Measurements from ENCODE around the gene ZXDC.

Gene ZXDC

DNA sequence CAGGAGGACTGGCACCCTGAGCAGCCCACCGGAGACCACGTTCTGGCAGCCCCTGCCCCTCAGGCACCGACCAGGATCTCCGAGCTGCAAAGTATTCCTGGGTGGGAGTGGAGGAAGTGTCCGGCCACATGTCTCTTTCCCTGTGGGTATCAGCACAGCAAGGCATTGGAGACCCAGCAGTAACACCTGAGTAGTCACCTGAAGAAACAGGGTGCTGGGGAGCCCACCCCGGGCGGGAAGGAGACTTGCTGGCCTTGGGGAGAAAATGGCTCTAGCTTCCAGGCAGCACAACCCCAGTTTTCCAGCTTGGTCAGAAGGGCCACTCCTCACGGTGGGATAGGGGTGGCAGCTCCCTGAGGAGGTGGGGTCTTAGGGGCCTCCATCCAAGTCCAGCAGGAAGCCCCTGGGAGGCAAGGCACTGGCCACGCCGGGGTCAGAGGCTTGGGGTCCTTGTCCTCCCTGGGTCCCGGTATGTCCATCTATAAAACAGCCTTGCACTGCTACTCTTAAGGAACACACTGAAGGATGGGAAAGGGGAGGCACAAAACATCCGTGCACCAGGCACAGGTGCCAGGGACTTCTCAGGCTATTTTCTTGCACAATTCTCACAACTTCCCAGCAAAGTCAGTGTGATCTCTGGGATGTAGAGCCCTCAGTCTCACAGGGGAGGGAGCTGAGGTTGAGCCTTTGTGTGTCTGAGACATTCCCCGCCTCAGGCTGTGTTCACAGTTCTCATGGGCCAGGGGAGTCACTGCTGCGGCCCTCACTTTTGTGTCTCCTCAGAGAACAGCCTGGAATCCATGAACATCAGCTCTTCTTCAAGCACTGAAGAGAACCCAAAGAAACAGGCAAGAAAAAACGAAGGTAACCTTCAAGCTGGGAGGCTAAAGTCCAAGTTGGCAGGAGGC, 69.0 kb downstream of the ZXDC start:
- 84 to 87% methylated on average over 15 of the region's 15 CpGs for WGBS, 2 experiments
- Histone ChIP-seq H3K36me3 (ENCODE audit: control insufficient read depth, insufficient read depth, low read length) (no peaks in the 10 kb centered on the region), H3K4me3 (ENCODE audit: insufficient read depth, low read depth, low read length) (no peak overlapping the region), H3K27ac (ENCODE audit: insufficient read depth, low read depth, low read length, poor library complexity, severe bottlenecking) (no peak overlapping the region), H3K9me3 (ENCODE audit: control insufficient read depth, low read length) (no peaks in the 10 kb centered on the region), H3K27me3 (ENCODE audit: control insufficient read depth, insufficient read depth, low read length, poor library complexity, severe bottlenecking) (no peaks in the 10 kb centered on the region), H3K4me1 (ENCODE audit: control insufficient read depth, insufficient read depth, low read length) (peaks cover 4% of the 10 kb centered on the region)

DNA sequence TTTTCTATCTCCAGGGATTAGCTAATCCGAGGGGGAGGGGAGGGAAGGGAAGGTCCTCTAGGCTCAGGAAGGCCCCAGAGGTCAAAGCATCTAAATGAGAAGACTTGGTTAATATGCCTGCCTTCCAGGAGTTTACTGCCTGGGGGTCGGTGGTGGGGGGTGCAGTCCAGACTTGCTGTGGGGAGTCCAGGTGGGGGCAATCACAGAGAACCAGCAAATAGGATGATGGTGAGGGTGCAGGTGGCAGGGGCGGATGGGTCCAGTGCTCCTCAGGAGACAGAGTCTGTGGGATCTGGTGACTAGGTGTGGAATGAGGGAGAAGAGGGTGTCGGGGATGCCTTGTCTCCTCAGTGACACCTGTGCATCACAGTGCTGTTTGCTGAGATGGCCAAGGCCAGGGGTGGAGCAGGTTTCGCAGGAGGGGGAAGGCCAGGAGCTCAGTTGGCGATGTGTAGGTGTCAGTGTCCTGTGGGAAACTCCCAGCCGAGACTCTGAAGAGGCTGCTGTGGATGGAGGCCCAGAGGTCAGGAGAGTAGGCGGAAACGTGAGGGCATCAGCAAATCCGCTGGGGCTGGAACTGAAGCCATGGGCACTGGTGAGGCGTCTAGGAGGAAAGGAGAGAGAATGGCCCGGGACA, 72.9 kb downstream of the ZXDC start:
- H3K36me3 ChIP-seq (ENCODE audit: control insufficient read depth, insufficient read depth, low read length) = no peaks in the 10 kb centered on the region
- H3K4me1 ChIP-seq (ENCODE audit: control insufficient read depth, insufficient read depth, low read length) = no peaks in the 10 kb centered on the region
- 92% methylated on average over 12 of the region's 12 CpGs for WGBS, 2 experiments
- H3K27me3 ChIP-seq (ENCODE audit: control insufficient read depth, insufficient read depth, low read length, poor library complexity, severe bottlenecking) = no peaks in the 10 kb centered on the region
- H3K4me3 ChIP-seq (ENCODE audit: insufficient read depth, low read depth, low read length) = no peak overlapping the region
- H3K27ac ChIP-seq (ENCODE audit: insufficient read depth, low read depth, low read length, poor library complexity, severe bottlenecking) = no peak overlapping the region
- no peaks in the 10 kb centered on the region for H3K9me3 ChIP-seq (ENCODE audit: control insufficient read depth, low read length)

- H3K27ac ChIP-seq (ENCODE audit: insufficient read depth, low read depth, low read length, poor library complexity, severe bottlenecking) = no peak overlapping the region
- WGBS, 2 experiments = 84 to 88% methylated on average over 6 of the region's 6 CpGs
- no peaks in the 10 kb centered on the region for H3K4me1 ChIP-seq (ENCODE audit: control insufficient read depth, insufficient read depth, low read length)
- no peak overlapping the region for H3K4me3 ChIP-seq (ENCODE audit: insufficient read depth, low read depth, low read length)
- no peaks in the 10 kb centered on the region for H3K9me3 ChIP-seq (ENCODE audit: control insufficient read depth, low read length)
- H3K27me3 ChIP-seq (ENCODE audit: control insufficient read depth, insufficient read depth, low read length, poor library complexity, severe bottlenecking) = no peaks in the 10 kb centered on the region
- H3K36me3 ChIP-seq (ENCODE audit: control insufficient read depth, insufficient read depth, low read length) = no peaks in the 10 kb centered on the region
Observed at GRCh38 chr3:126402178-126402577, 73.5 kb downstream of the ZXDC start.

DNA sequence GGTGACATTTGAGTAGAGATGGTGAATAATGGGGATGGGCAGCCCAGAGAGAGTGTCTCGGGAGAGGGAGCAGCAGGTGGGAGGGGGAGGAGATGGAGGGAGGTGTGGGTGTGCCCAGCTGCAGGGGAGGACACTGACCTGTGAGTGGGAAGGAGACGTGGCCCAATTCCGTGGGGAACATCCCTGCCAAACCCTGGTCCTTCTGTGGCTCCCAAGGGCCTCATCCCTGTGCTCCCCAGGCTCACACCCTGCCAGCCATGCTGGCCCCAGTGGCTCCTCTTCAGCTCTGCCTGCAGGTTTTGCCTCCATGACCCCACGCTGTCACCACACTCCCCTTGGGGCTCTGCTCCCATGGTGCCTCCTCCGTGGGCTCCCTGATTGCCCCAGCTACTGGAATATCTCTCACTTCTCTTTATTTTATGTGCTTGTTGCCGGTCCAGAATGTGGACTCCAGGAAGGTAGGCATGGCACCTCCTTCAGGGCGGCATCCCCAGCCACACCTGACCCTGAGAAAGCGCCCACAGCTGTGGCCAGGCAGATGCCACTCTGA, 74.0 kb downstream of the ZXDC start:
- no peaks in the 10 kb centered on the region for H3K9me3 ChIP-seq (ENCODE audit: control insufficient read depth, low read length)
- H3K27me3 ChIP-seq (ENCODE audit: control insufficient read depth, insufficient read depth, low read length, poor library complexity, severe bottlenecking) = no peaks in the 10 kb centered on the region
- H3K4me1 ChIP-seq (ENCODE audit: control insufficient read depth, insufficient read depth, low read length) = no peaks in the 10 kb centered on the region
- 80% methylated on average over 8 of the region's 8 CpGs for WGBS, 2 experiments
- H3K27ac ChIP-seq (ENCODE audit: insufficient read depth, low read depth, low read length, poor library complexity, severe bottlenecking) = no peak overlapping the region
- H3K4me3 ChIP-seq (ENCODE audit: insufficient read depth, low read depth, low read length) = no peak overlapping the region
- no peaks in the 10 kb centered on the region for H3K36me3 ChIP-seq (ENCODE audit: control insufficient read depth, insufficient read depth, low read length)

- no peak overlapping the region for H3K27ac ChIP-seq (ENCODE audit: insufficient read depth, low read depth, low read length, poor library complexity, severe bottlenecking)
- 91 to 97% methylated on average over 4 of the region's 4 CpGs for WGBS, 2 experiments
- H3K36me3 ChIP-seq (ENCODE audit: control insufficient read depth, insufficient read depth, low read length) = no peaks in the 10 kb centered on the region
Observed at GRCh38 chr3:126399756-126400155, 75.9 kb downstream of the ZXDC start.

DNA sequence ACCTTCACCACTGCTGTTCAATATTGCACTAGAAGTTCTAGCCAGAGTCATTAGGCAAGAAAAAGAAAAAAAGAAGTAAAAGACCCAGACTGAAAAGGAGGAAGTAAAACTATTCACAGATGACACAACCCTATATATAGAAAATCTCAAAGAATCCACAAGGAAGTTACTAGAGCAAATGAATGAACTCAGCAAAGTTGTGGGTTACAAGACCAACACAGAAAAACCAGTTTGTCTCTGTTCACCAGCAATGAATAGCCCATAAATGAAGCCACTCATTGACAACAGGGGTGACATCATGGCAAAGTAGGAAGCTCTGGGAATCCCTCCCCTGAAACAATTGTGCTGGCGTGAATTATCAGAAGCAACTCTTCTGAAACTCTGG, 76.3 kb downstream of the ZXDC start:
- 91 to 100% methylated on average over 1 of the region's 1 CpG for WGBS, 2 experiments
- no peaks in the 10 kb centered on the region for H3K9me3 ChIP-seq (ENCODE audit: control insufficient read depth, low read length)

More at GRCh38 chr3:126399756-126400155, 75.9 kb downstream of the ZXDC start:
- no peaks in the 10 kb centered on the region for H3K9me3 ChIP-seq (ENCODE audit: control insufficient read depth, low read length)
- peaks cover 11% of the 10 kb centered on the region for H3K27me3 ChIP-seq (ENCODE audit: control insufficient read depth, insufficient read depth, low read length, poor library complexity, severe bottlenecking)
- peaks cover 8% of the 10 kb centered on the region for H3K4me1 ChIP-seq (ENCODE audit: control insufficient read depth, insufficient read depth, low read length)
- no peak overlapping the region for H3K4me3 ChIP-seq (ENCODE audit: insufficient read depth, low read depth, low read length)

GRCh38 chr3:126398423-126399350, 77.0 kb downstream of the ZXDC start:
- WGBS, 2 experiments = 87 to 88% methylated on average over 14 of the region's 14 CpGs
- peaks cover 21% of the 10 kb centered on the region for H3K27me3 ChIP-seq (ENCODE audit: control insufficient read depth, insufficient read depth, low read length, poor library complexity, severe bottlenecking)
- no peaks in the 10 kb centered on the region for H3K9me3 ChIP-seq (ENCODE audit: control insufficient read depth, low read length)
- no peak overlapping the region for H3K4me3 ChIP-seq (ENCODE audit: insufficient read depth, low read depth, low read length)
- H3K36me3 ChIP-seq (ENCODE audit: control insufficient read depth, insufficient read depth, low read length) = no peaks in the 10 kb centered on the region
- H3K4me1 ChIP-seq (ENCODE audit: control insufficient read depth, insufficient read depth, low read length) = peaks cover 11% of the 10 kb centered on the region
- no peak overlapping the region for H3K27ac ChIP-seq (ENCODE audit: insufficient read depth, low read depth, low read length, poor library complexity, severe bottlenecking)

More for the DNA sequence above, 76.3 kb downstream of the ZXDC start:
- H3K36me3 ChIP-seq (ENCODE audit: control insufficient read depth, insufficient read depth, low read length) = no peaks in the 10 kb centered on the region
- H3K4me1 ChIP-seq (ENCODE audit: control insufficient read depth, insufficient read depth, low read length) = peaks cover 10% of the 10 kb centered on the region
- H3K27me3 ChIP-seq (ENCODE audit: control insufficient read depth, insufficient read depth, low read length, poor library complexity, severe bottlenecking) = peaks cover 14% of the 10 kb centered on the region
- H3K27ac ChIP-seq (ENCODE audit: insufficient read depth, low read depth, low read length, poor library complexity, severe bottlenecking) = no peak overlapping the region
- H3K4me3 ChIP-seq (ENCODE audit: insufficient read depth, low read depth, low read length) = no peak overlapping the region

GRCh38 chr3:126397610-126398422, 77.9 kb downstream of the ZXDC start:
- Histone ChIP-seq H3K27me3 (ENCODE audit: control insufficient read depth, insufficient read depth, low read length, poor library complexity, severe bottlenecking) (peaks cover 26% of the 10 kb centered on the region), H3K9me3 (ENCODE audit: control insufficient read depth, low read length) (no peaks in the 10 kb centered on the region), H3K27ac (ENCODE audit: insufficient read depth, low read depth, low read length, poor library complexity, severe bottlenecking) (no peak overlapping the region), H3K4me3 (ENCODE audit: insufficient read depth, low read depth, low read length) (no peak overlapping the region), H3K4me1 (ENCODE audit: control insufficient read depth, insufficient read depth, low read length) (peaks cover 11% of the 10 kb centered on the region), H3K36me3 (ENCODE audit: control insufficient read depth, insufficient read depth, low read length) (no peaks in the 10 kb centered on the region)
- 94 to 95% methylated on average over 13 of the region's 13 CpGs for WGBS, 2 experiments

- WGBS, 2 experiments = 94 to 95% methylated on average over 5 of the region's 5 CpGs
- H3K9me3 ChIP-seq (ENCODE audit: control insufficient read depth, low read length) = no peaks in the 10 kb centered on the region
Observed at GRCh38 chr3:126396536-126396935, 79.2 kb downstream of the ZXDC start.

More at GRCh38 chr3:126396536-126396935, 79.2 kb downstream of the ZXDC start:
- H3K36me3 ChIP-seq (ENCODE audit: control insufficient read depth, insufficient read depth, low read length) = no peaks in the 10 kb centered on the region
- no peak overlapping the region for H3K4me3 ChIP-seq (ENCODE audit: insufficient read depth, low read depth, low read length)
- peaks cover 26% of the 10 kb centered on the region for H3K27me3 ChIP-seq (ENCODE audit: control insufficient read depth, insufficient read depth, low read length, poor library complexity, severe bottlenecking)
- peaks cover 11% of the 10 kb centered on the region for H3K4me1 ChIP-seq (ENCODE audit: control insufficient read depth, insufficient read depth, low read length)
- no peak overlapping the region for H3K27ac ChIP-seq (ENCODE audit: insufficient read depth, low read depth, low read length, poor library complexity, severe bottlenecking)

Measured in ectodermal cell (in vitro differentiated cells).